GM18520 (cell line): ENCODE measurements around the gene FBXO17.
"Not testable (repeated sequence)": the region's sequence is repeated elsewhere in the genome, so short reads cannot be mapped to it uniquely, and the experiment has no call there.

Experiments used
- ATAC-seq: cut with Tn5 transposase; IDR thresholded peaks from one replicate; pipeline ENCODE4 v1.9.1; 2021; ENCODE audit not compliant: unreplicated experiment

FBXO17 gene

DNA sequence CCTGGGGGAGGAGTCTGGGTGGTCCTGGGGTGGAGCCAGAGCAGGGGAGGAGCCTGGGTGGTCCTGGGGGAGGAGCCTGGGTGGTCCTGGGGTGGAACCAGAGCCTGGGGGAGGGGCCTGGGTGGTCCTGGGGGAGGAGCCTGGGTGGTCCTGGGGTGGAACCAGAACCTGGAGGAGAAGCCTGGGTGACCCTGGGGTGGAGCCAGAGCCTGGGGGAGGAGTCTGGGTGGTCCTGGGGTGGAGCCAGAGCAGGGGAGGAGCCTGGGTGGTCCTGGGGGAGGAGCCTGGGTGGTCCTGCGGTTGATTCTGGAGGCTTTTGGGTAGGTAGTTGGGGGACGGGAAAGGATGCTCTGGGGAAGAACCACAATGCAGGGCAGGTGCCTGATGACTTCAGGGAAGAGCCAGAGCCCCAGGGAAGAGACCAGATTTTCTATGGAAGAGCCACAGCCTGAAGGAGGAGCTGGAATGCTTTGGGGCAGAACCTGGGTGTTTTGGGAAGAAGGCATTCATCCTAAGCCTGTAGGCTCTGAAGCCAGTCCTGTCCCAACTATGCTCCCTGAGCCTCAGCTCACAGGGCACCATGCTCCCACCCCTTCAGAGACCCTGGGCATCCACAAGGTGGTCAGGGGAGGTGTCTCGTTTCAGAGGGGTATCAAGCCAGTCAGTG is 29.8 kb downstream of the FBXO17 start:
- ATAC-seq, result no peak

DNA sequence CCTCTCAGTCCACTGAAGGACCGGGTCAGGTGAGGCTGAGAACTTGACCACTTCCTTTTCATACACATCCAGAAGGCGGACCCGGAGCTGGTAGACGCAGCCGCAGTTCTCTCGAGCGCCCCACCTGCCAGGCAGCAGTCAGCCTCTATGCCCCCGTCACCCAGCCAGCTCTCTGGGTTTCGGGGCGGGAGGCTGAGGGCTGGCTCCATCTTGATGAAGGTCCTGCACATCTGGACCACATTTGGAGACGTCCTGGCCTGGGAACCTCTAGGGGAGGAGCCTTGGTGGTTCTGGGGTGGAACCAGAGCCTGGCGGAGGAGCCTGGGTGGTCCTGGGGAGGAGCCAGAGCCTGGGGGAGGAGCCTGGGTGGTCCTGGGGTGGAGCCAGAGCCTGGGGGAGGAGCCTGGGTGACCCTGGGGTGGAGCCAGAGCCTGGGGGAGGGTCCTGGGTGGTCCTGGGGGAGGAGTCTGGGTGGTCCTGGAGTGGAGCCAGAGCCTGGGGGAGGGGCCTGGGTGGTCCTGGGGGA is 30.5 kb downstream of the FBXO17 start:
- ATAC-seq, result no peak

DNA sequence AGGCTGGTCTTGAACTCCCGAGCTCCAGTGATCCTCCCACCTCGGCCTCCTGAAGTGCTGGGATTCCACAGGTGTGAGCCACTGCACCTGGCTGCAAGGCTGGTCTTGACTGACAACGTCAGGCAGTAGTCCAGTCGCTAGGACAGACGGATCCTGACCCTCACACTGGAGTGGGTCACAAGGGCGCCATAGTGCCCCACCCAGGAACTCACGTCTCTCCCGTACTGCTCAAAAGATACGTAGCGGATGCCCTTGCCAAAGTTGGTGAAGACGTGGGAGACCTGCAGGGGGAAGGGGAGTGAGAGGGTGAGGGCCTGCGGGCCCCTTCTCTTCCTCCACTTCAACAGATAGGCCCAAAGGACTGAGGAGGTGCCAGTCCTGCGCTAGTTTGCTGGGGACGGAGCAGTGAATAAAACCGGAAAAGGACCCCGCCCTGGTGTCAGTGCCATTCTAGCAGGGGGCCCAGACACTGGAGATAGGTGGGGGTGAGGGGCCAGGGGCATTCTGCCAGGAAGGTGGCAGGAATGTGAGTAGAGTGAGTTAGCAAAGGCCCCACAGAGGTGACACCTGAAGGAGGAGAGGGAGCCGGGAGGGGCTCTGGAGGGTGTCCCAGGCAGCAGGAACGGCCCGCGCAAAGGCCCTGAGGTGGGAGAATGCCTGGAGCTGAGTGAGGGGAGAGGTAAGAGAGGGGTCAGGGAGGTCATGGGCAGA is 32.9 kb downstream of the FBXO17 start:
- no peak for ATAC-seq

DNA sequence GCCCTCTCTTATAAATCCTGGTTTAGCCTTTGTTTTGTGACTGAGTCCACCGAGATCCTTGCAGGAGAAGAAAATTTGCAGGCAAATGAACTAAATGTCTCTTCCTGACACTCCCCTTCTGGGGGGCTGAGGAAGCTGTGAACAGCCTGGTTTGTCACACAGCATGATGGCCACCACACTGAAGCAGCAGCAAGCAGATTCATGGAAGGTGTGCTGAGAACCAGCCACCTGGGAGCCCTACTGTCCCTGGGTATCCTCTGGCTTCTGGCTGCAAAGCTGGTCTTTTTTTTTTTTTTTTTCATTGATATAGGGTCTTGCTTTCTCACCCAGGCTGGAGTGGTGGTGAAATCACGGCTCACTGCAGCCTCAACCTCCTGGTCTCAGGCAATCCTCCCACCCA is 33.6 kb downstream of the FBXO17 start:
- no peak for ATAC-seq

- not testable (repeated sequence) for ATAC-seq
Measured at GRCh38 chr19:38941466-38941865, 34.1 kb downstream of the FBXO17 start.

GRCh38 chr19:38939957-38940356 is 35.6 kb downstream of the FBXO17 start:
- no peak for ATAC-seq

DNA sequence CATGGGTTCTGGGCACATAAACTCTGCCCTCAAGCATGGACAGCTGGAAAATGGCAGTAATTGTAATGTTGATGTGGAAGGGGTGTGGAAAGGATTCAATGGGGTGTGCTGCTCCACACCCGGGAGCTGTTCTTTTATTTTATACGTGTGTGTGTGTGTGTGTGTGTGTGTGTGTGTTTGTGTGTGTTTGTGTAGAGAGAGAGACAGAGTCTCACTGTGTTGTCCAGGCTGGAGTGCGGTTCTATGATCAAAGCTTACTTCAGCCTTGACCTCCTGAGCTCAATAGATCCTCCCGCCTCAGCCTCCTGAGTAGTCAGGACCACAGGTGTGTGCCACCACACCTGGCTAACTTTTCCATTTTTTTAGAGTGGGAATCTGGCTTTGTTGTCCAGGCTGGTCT is 42.0 kb downstream of the FBXO17 start:
- no peak for ATAC-seq

DNA sequence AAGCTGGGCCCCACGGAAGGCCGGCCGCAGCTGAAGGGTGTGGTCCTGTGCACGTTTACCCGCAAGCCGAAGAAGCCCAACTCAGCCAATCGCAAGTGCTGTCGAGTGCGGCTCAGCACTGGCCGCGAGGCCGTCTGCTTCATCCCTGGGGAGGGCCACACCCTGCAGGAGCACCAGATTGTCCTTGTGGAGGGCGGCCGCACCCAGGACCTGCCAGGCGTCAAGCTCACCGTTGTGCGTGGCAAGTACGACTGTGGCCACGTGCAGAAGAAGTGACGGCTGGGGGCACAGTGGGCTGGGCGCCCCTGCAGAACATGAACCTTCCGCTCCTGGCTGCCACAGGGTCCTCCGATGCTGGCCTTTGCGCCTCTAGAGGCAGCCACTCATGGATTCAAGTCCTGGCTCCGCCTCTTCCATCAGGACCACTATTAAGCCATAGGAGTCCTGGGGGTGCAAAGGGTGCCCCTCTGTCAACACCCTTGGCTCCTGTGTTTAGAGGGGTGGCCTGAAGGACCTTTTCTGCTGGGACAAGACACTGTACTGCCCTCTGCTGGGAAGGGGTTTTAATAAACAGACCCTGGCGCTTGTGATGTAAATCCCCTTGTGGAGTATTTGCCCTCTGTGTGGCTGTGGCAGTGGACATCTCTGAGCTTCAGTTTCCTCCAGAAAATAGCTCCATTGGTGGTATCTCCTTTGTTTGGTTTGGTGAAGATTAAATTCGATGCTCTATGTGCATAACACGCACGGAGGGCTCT is 42.9 kb downstream of the FBXO17 start:
- ATAC-seq, result no peak

DNA sequence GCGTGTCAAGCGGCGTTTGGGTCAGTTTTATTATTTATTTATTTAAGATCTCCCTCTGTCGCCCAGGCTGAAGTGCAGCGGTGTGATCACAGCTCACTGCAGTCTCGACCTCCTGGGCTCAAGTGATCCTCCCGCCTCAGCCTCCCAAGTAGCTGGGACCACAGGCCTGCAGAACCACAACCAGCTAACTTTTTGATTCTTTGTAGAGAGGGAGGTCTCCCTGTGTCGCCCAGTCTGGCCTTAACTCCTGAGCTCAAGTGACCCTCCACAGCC is 44.1 kb downstream of the FBXO17 start:
- ATAC-seq, result no peak

DNA sequence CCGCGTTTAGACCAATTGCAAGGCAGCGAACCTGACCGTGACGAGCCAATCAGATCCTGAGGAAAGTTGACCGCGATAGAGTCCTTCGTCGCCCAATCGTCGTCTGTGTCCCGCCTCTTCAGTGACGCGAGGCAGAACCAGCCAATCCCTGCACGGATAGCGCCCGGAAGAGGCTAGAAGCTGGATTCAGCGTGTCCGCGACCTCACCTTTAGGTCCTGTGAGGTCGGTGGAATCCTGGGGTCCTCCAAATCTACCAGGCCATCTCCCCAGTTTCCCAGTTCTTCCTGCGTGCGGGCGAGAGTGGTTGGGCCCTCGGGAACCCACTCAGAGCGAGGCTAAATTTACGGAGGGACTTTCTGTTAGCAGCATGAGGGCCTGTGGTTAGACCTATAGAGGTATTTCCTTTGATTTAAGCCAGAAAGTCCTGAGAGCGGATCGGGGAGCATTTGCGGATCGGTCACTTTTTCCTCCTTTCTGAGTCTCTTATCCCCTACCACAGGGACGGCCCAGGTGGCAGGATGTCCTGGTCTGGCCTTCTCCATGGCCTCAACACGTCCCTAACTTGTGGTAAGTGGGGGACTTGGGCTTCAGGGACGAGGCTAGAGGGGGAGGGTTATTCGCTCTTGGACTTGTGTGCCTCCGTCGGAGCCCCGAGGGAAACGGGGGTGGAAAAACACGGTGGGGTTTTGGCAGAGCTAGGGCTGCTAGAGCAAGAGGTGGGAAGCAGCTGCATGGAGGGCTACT is 44.6 kb downstream of the FBXO17 start, which contains the start of gene MRPS12:
Gene MRPS12 (plus strand): TSS at position 169 of the 745 bp plus-strand sequence. CDS start 351 bp downstream, at position 520.
- peak; percentile 92 for ATAC-seq

- ATAC-seq, result peak; percentile 60
Measured at GRCh38 chr19:38929929-38930775, 45.4 kb downstream of the FBXO17 start, which contains the start of gene SARS2. TSS of gene SARS2 (minus strand) at chr19:38930763. CDS start at chr19:38930736, 27 bp downstream.

DNA sequence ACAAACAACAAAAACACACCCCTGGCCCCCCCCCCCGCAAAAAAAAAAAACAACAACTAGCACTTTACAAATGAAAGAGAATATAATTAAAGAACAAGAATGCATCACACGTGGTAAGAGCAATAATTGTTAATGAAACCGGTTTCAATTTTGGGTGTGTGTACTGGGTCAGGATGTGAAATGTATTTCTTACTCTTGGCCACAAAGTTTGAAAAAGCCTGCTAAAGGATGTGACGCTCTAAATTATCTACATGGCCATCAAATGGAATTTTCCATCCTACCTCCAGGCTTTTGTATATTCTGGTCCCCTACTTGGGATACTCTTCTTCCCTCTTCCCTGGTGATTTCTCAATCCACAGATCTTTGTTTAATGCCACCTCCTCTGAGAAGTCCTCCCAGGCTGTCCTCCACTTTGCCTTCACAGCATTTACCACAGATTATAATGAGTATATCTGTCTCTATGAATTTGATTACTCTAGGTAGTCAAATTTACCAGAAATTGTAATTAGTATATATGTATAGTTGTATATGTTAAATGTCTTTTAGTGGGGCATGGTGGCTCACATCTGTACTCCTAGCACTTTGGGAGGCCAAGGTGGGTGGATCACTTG is 47.0 kb downstream of the FBXO17 start:
- no peak for ATAC-seq

DNA sequence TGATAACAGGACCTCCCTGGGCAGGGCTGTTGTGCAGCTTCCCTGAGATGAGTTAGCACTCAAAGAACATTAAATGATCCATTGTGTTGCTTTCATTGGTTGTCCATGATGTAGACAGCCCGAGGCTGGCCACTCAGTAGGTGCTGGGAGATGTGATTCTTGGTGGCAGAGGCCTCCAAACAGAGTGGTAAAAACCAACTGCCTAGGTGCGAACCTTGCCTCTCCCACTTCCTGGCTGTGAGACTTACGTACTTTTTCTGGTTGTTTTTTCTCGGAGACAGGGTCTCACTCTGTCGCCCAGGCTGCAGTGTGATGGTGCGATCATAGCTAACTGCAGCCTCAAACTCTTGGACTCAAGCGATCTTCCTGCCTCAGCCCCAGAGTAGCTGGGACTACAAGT is 51.2 kb downstream of the FBXO17 start:
- ATAC-seq, result no peak

DNA sequence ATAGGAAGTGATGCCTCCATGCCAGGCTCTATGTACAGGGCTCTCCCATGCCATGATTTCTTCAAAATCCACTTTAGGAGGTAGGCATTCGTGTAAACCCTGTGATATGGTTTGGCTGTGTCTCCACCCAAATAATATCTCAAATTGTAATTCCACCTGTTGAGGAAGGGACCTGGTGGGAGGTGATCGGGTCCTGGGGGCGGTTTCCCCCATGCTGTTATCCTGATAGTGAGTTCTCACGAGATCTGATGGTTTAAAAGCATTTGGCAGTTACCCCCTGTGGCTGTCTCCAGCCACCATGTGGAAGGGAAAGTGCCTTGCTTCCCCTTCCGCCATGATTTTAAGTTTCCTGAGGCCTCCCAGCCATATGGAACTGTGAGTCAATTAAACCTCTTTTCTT is 53.1 kb downstream of the FBXO17 start:
- ATAC-seq, result no peak

GRCh38 chr19:38921420-38922274 is 53.9 kb downstream of the FBXO17 start:
- no peak for ATAC-seq

DNA sequence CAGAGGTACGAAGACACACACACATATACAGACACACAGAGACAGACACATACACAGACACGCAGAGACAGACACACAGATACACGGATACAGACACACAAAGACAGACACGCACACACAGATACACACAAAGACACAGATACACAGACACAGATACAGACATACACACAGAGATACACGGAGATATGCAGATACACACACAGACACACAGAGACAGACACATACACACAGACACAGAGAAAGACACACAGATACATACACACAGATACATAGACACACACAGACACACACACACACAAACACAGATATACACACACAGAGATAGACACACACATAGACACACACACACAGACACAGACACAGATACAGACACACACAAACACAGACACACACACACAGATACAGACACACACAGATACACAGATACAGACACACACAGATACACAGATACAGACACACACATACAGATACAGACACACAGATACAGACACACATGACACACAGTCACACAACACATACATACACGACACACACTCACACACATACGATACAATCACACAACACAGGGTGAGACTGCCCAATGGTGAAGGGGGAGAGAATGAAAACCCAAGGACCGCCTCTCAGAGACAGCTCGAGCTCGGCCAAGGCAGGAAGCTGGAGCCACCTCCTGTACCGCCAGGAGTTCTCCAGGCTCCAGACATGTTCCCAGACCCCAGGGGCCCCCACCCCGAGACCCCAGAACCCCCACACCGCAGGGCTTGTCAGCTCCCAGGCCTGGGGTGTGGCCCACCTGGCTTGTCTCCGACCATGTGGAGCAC is 54.7 kb downstream of the FBXO17 start:
- no peak for ATAC-seq

DNA sequence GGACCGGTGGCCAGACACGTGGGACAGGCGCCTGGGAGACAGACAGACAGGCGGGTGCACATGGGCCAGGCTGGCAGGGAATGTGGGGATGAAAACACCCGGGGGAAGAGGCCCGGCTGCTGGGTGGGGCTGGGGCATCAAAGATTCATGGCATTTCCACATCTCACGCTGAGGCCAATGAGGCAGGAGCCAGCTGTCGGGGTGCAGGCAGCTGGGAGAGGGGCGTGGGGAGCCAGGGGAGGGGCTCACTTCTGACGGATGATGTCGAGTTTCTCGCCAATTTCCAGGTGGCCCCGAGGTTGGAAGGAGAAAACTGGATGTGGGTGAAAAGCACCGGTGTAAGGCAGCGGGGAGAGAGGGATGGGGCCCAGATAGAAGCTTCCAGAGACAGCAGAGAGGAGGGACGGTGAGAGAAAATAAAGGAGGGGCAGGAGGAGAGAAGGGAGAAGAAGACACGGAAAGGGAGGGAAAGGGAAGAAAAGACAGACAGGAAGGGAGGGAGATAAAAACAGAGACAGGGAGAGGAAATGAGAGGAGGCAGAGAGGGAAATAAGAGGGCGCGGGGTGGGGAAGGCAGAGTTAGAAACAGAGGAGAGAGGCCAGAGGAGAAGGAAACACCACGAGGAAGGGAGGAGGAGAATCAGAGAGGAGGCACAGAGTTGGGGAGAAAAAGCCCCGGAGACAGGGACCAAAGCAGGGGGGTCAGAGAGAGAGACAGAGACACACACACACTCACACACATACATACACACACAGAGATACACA is 55.5 kb downstream of the FBXO17 start:
- no peak for ATAC-seq
